ENCODE results near the gene HOXA6. TPM values are rescaled to one million over a fixed set of nuclear protein-coding genes. Genes with fewer than 3 reads are reported as not detected.

HOXA6 gene
- total RNA-seq, 1 experiment from 2014 or later, result 4.2 TPM

GRCh38 chr7:27110186-27111031, 37.2 kb downstream of the HOXA6 start:
- peak; percentile 95 for DNase-seq (ENCODE audit: low read depth)

- no peak for DNase-seq (ENCODE audit: low read depth)
These were observed 37.9 kb downstream of the HOXA6 start for GRCh38 chr7:27109466-27110185.

GRCh38 chr7:27108390-27109127, 39.0 kb downstream of the HOXA6 start:
- peak; percentile 94 for DNase-seq (ENCODE audit: low read depth)

GRCh38 chr7:27107391-27108381, 39.9 kb downstream of the HOXA6 start:
- peak; percentile 87 for DNase-seq (ENCODE audit: low read depth)

- no peak for DNase-seq (ENCODE audit: low read depth)
These were observed 40.7 kb downstream of the HOXA6 start for GRCh38 chr7:27106901-27107240.

GRCh38 chr7:27106181-27106900, 41.2 kb downstream of the HOXA6 start:
- peak; percentile 76 for DNase-seq (ENCODE audit: low read depth)

GRCh38 chr7:27105301-27106031, 42.1 kb downstream of the HOXA6 start:
- DNase-seq (ENCODE audit: low read depth), result no peak

- DNase-seq (ENCODE audit: low read depth), result peak; percentile 36
These were observed 43.1 kb downstream of the HOXA6 start for GRCh38 chr7:27104341-27105058.

- peak; percentile 79 for DNase-seq (ENCODE audit: low read depth)
These were observed 43.9 kb downstream of the HOXA6 start for GRCh38 chr7:27103489-27104226.

GRCh38 chr7:27102581-27103442, 44.8 kb downstream of the HOXA6 start, which contains the start of gene HOXA2:
TSS of gene HOXA2 (minus strand) at chr7:27102683. CDS start at chr7:27102500, 183 bp downstream.
- DNase-seq (ENCODE audit: low read depth), result peak; percentile 82

- peak; percentile 64 for DNase-seq (ENCODE audit: low read depth)
These were observed 45.5 kb downstream of the HOXA6 start for GRCh38 chr7:27101957-27102580.

- peak; percentile 77 for DNase-seq (ENCODE audit: low read depth)
These were observed 46.2 kb downstream of the HOXA6 start for GRCh38 chr7:27101171-27101956.

- DNase-seq (ENCODE audit: low read depth), result no peak
These were observed 46.8 kb downstream of the HOXA6 start for GRCh38 chr7:27100694-27101170.

GRCh38 chr7:27099453-27100370, 47.9 kb downstream of the HOXA6 start:
- no peak for DNase-seq (ENCODE audit: low read depth)

Measured in Daoy (cell line).